ENCODE results near the gene INSYN2A. TPM values are rescaled to one million over a fixed set of nuclear protein-coding genes. Genes with fewer than 3 reads are reported as not detected.

INSYN2A gene
- total RNA-seq, 2 experiments from 2014 or later: not detected

- ChIA-PET POLR2A (no interaction called here), CTCF (no interaction called here)
- Mint-ChIP-seq H3K36me3 (ENCODE audit: low read depth) (no peaks in the 10 kb centered on the region), H3K9me3 (peaks cover 3% of the 10 kb centered on the region), H3K27me3 (no peaks in the 10 kb centered on the region), H3K4me3 (no peak overlapping the region), H3K27ac (no peak overlapping the region), H3K4me1 (no peaks in the 10 kb centered on the region)
- DNase-seq: no peak
Measured at GRCh38 chr10:127216274-127216673, 19.9 kb upstream of the INSYN2A start.

GRCh38 chr10:127215866-127216265, 19.5 kb upstream of the INSYN2A start:
- Mint-ChIP-seq H3K36me3 (ENCODE audit: low read depth) (no peaks in the 10 kb centered on the region), H3K4me3 (no peak overlapping the region), H3K27ac (no peak overlapping the region), H3K4me1 (no peaks in the 10 kb centered on the region), H3K27me3 (no peaks in the 10 kb centered on the region), H3K9me3 (peaks cover 3% of the 10 kb centered on the region)
- DNase-seq: no peak
- ChIA-PET CTCF (no interaction called here), POLR2A (no interaction called here)

GRCh38 chr10:127210936-127211466, 14.6 kb upstream of the INSYN2A start:
- DNase-seq: no peak
- ChIA-PET CTCF (no interaction called here), POLR2A (no interaction called here)
- H3K36me3 Mint-ChIP-seq (ENCODE audit: low read depth): no peaks in the 10 kb centered on the region
- peaks cover 3% of the 10 kb centered on the region for H3K9me3 Mint-ChIP-seq
- no peak overlapping the region for H3K4me3 Mint-ChIP-seq
- no peaks in the 10 kb centered on the region for H3K27me3 Mint-ChIP-seq
- no peak overlapping the region for H3K27ac Mint-ChIP-seq
- H3K4me1 Mint-ChIP-seq: no peaks in the 10 kb centered on the region

GRCh38 chr10:127207081-127207480, 10.7 kb upstream of the INSYN2A start:
- H3K4me3 Mint-ChIP-seq: no peak overlapping the region
- no peak overlapping the region for H3K27ac Mint-ChIP-seq
- peaks cover 2% of the 10 kb centered on the region for H3K9me3 Mint-ChIP-seq
- H3K27me3 Mint-ChIP-seq: no peaks in the 10 kb centered on the region
- ChIA-PET CTCF (no interaction called here), POLR2A (no interaction called here)
- no peak for DNase-seq
- H3K4me1 Mint-ChIP-seq: no peaks in the 10 kb centered on the region
- no peaks in the 10 kb centered on the region for H3K36me3 Mint-ChIP-seq (ENCODE audit: low read depth)

- Mint-ChIP-seq H3K36me3 (ENCODE audit: low read depth) (no peaks in the 10 kb centered on the region), H3K27ac (no peak overlapping the region), H3K27me3 (peaks cover 3% of the 10 kb centered on the region), H3K4me3 (no peak overlapping the region), H3K9me3 (peaks cover 4% of the 10 kb centered on the region), H3K4me1 (no peaks in the 10 kb centered on the region)
- no peak for DNase-seq
- CTCF ChIA-PET: no interaction called here
- POLR2A ChIA-PET: no interaction called here
Measured at GRCh38 chr10:127203067-127203466, 6.7 kb upstream of the INSYN2A start.

- Mint-ChIP-seq H3K36me3 (ENCODE audit: low read depth) (no peaks in the 10 kb centered on the region), H3K27me3 (peaks cover 8% of the 10 kb centered on the region), H3K4me3 (no peak overlapping the region), H3K4me1 (no peaks in the 10 kb centered on the region), H3K27ac (no peak overlapping the region), H3K9me3 (peaks cover 4% of the 10 kb centered on the region)
- no peak for DNase-seq
- ChIA-PET CTCF (no interaction called here), POLR2A (no interaction called here)
Measured at GRCh38 chr10:127200646-127201045, 4.3 kb upstream of the INSYN2A start.

GRCh38 chr10:127198721-127199120, 2.3 kb upstream of the INSYN2A start:
- H3K4me3 Mint-ChIP-seq: no peak overlapping the region
- H3K36me3 Mint-ChIP-seq (ENCODE audit: low read depth): no peaks in the 10 kb centered on the region
- ChIA-PET CTCF (no interaction called here), POLR2A (no interaction called here)
- H3K27me3 Mint-ChIP-seq: peaks cover 19% of the 10 kb centered on the region
- H3K9me3 Mint-ChIP-seq: peaks cover 2% of the 10 kb centered on the region
- no peak overlapping the region for H3K27ac Mint-ChIP-seq
- DNase-seq: no peak
- no peaks in the 10 kb centered on the region for H3K4me1 Mint-ChIP-seq

- Mint-ChIP-seq H3K4me3 (no peak overlapping the region), H3K4me1 (no peaks in the 10 kb centered on the region), H3K9me3 (peaks cover 2% of the 10 kb centered on the region), H3K27me3 (peaks cover 24% of the 10 kb centered on the region), H3K36me3 (ENCODE audit: low read depth) (no peaks in the 10 kb centered on the region), H3K27ac (no peak overlapping the region)
- DNase-seq: no peak
- ChIA-PET CTCF (no interaction called here), POLR2A (no interaction called here)
Measured at GRCh38 chr10:127198307-127198706, 1.9 kb upstream of the INSYN2A start.

GRCh38 chr10:127197154-127197432, 702 bp upstream of the INSYN2A start:
- H3K36me3 Mint-ChIP-seq (ENCODE audit: low read depth): no peaks in the 10 kb centered on the region
- H3K4me3 Mint-ChIP-seq: no peak overlapping the region
- H3K9me3 Mint-ChIP-seq: peaks cover 2% of the 10 kb centered on the region
- H3K4me1 Mint-ChIP-seq: no peaks in the 10 kb centered on the region
- DNase-seq: no peak
- no peak overlapping the region for H3K27ac Mint-ChIP-seq
- peaks cover 28% of the 10 kb centered on the region for H3K27me3 Mint-ChIP-seq
- POLR2A ChIA-PET: no interaction called here
- CTCF ChIA-PET: no interaction called here

GRCh38 chr10:127195571-127196281, 665 bp downstream of the INSYN2A start:
- H3K4me1 Mint-ChIP-seq: no peaks in the 10 kb centered on the region
- DNase-seq: no peak
- no peaks in the 10 kb centered on the region for H3K36me3 Mint-ChIP-seq (ENCODE audit: low read depth)
- CTCF ChIA-PET: no interaction called here
- no peaks in the 10 kb centered on the region for H3K9me3 Mint-ChIP-seq
- H3K27me3 Mint-ChIP-seq: peaks cover 29% of the 10 kb centered on the region
- POLR2A ChIA-PET: no interaction called here
- H3K27ac Mint-ChIP-seq: no peak overlapping the region
- H3K4me3 Mint-ChIP-seq: no peak overlapping the region

- POLR2A ChIA-PET: no interaction called here
Measured at GRCh38 chr10:127195041-127195506, 1.3 kb downstream of the INSYN2A start.

GRCh38 chr10:127194599-127194998, 1.8 kb downstream of the INSYN2A start:
- no peak for DNase-seq
- no peak overlapping the region for H3K27ac Mint-ChIP-seq
- no peak overlapping the region for H3K4me3 Mint-ChIP-seq
- no peaks in the 10 kb centered on the region for H3K4me1 Mint-ChIP-seq
- H3K27me3 Mint-ChIP-seq: peaks cover 29% of the 10 kb centered on the region
- ChIA-PET CTCF (no interaction called here), POLR2A (no interaction called here)
- H3K9me3 Mint-ChIP-seq: no peaks in the 10 kb centered on the region
- no peaks in the 10 kb centered on the region for H3K36me3 Mint-ChIP-seq (ENCODE audit: low read depth)

More at GRCh38 chr10:127195041-127195506, 1.3 kb downstream of the INSYN2A start:
- H3K4me1 Mint-ChIP-seq: no peaks in the 10 kb centered on the region
- H3K36me3 Mint-ChIP-seq (ENCODE audit: low read depth): no peaks in the 10 kb centered on the region
- H3K9me3 Mint-ChIP-seq: no peaks in the 10 kb centered on the region
- CTCF ChIA-PET: no interaction called here
- no peak overlapping the region for H3K4me3 Mint-ChIP-seq
- DNase-seq: no peak
- no peak overlapping the region for H3K27ac Mint-ChIP-seq
- peaks cover 29% of the 10 kb centered on the region for H3K27me3 Mint-ChIP-seq

GRCh38 chr10:127194111-127194510, 2.3 kb downstream of the INSYN2A start:
- H3K4me3 Mint-ChIP-seq: no peak overlapping the region
- no peaks in the 10 kb centered on the region for H3K36me3 Mint-ChIP-seq (ENCODE audit: low read depth)
- H3K27me3 Mint-ChIP-seq: peaks cover 29% of the 10 kb centered on the region
- no peak for DNase-seq
- no peaks in the 10 kb centered on the region for H3K4me1 Mint-ChIP-seq
- ChIA-PET CTCF (no interaction called here), POLR2A (no interaction called here)
- no peak overlapping the region for H3K27ac Mint-ChIP-seq
- no peaks in the 10 kb centered on the region for H3K9me3 Mint-ChIP-seq

GRCh38 chr10:127193125-127193524, 3.3 kb downstream of the INSYN2A start:
- no peaks in the 10 kb centered on the region for H3K36me3 Mint-ChIP-seq (ENCODE audit: low read depth)
- no peak overlapping the region for H3K27ac Mint-ChIP-seq
- ChIA-PET CTCF (no interaction called here), POLR2A (no interaction called here)
- H3K4me1 Mint-ChIP-seq: no peaks in the 10 kb centered on the region
- no peaks in the 10 kb centered on the region for H3K9me3 Mint-ChIP-seq
- no peak for DNase-seq
- H3K4me3 Mint-ChIP-seq: no peak overlapping the region
- peaks cover 27% of the 10 kb centered on the region for H3K27me3 Mint-ChIP-seq

Data from activated CD4-positive, alpha-beta memory T cell treated with anti-CD3 and anti-CD28 coated beads, Interleukin-2, amount 10 ng/mL, durations not matched to agents 7 days and 5 days (primary cell).